Peyer's patch (tissue), 4 donors: Measurements from ENCODE around the gene ANKH. TPM values are rescaled to one million over a fixed set of nuclear protein-coding genes. Genes with fewer than 3 reads are reported as not detected.

Source experiments
- DNase-seq, 3 donors: peaks; one replicate each; pipeline ENCODE4 v3.0.0-alpha.2; 2017 to 2019
- H3K27ac ChIP-seq, 4 donors: fragments of 200-600 bp; sonication (generic); one replicate each; pipeline ENCODE4 v1.5.1; 2016 to 2019
- H3K27me3 ChIP-seq, 2 donors: fragments of 200-600 bp; sonication (generic); one replicate each; pipeline ENCODE4 v1.5.1; 2019
- H3K36me3 ChIP-seq, 3 donors: fragments of 200-600 bp; sonication (generic); one replicate each; pipeline ENCODE4 v1.5.1; 2016 to 2019
- H3K4me1 ChIP-seq, 4 donors: fragments of 200-600 bp; sonication (generic); one replicate each; pipeline ENCODE4 v1.5.1; 2016 to 2019
- H3K4me3 ChIP-seq, 4 donors: fragments of 200-600 bp; sonication (generic); 1 replicate in 3 of 4; 2 replicates in 1 of 4; pipeline ENCODE4 v1.5.1; 2016 to 2019; ENCODE audit warnings: mild to moderate bottlenecking in 1 of 4
- H3K9me3 ChIP-seq, 4 donors: fragments of 200-600 bp; sonication (generic); one replicate each; pipeline ENCODE4 v1.5.1; 2016 to 2019; ENCODE audit warnings: mild to moderate bottlenecking in 1 of 4
- POLR2A ChIP-seq, 2 donors: fragments of 450-650 bp; IDR thresholded peaks; one replicate each; pipeline ENCODE4 v1.5.1; 2017; ENCODE audit warnings: antibody characterized with exemption in 2 of 2, mild to moderate bottlenecking in 2 of 2, moderate library complexity in 2 of 2
- total RNA-seq, 4 donors: library from RNA; depleted of rRNA; stranded (reverse); fragments of >200 nt; gene quantifications; one replicate each; pipeline ENCODE4 v1.1.0, GENCODE V29; 2016
- TF ChIP-seq, protein P1 (sequence below), 6 experiments: fragments of 450-650 bp in 4 of 6; fragments of 200-600 bp in 2 of 6; sonication (generic) in 1 of 6; IDR thresholded peaks; one replicate each; pipeline ENCODE4 v1.5.1; 2017 to 2019; ENCODE audit warnings: antibody characterized with exemption in 6 of 6, mild to moderate bottlenecking in 3 of 6, moderate library complexity in 1 of 6

The ANKH gene
- total RNA-seq, 4 donors from 2014 or later: 28.9 to 98.0 (median 96.1) TPM

GRCh38 chr5:14873093-14873492 is 1.5 kb upstream of the ANKH start:
- Histone ChIP-seq H3K36me3 (no peaks in the 10 kb centered on the region), H3K27me3 (no peaks in the 10 kb centered on the region), H3K9me3 (no peaks in the 10 kb centered on the region), H3K4me1 (peaks cover 0 to 24% (median 0%) of the 10 kb centered on the region in 4 donors), H3K4me3 (peak overlapping the region in 2 of 4 donors; percentile 63 to 91), H3K27ac (peak overlapping the region in 3 of 4 donors; percentile 92 to 95 (median 94))
- no peak for DNase-seq
- TF ChIP-seq, protein P1, sequence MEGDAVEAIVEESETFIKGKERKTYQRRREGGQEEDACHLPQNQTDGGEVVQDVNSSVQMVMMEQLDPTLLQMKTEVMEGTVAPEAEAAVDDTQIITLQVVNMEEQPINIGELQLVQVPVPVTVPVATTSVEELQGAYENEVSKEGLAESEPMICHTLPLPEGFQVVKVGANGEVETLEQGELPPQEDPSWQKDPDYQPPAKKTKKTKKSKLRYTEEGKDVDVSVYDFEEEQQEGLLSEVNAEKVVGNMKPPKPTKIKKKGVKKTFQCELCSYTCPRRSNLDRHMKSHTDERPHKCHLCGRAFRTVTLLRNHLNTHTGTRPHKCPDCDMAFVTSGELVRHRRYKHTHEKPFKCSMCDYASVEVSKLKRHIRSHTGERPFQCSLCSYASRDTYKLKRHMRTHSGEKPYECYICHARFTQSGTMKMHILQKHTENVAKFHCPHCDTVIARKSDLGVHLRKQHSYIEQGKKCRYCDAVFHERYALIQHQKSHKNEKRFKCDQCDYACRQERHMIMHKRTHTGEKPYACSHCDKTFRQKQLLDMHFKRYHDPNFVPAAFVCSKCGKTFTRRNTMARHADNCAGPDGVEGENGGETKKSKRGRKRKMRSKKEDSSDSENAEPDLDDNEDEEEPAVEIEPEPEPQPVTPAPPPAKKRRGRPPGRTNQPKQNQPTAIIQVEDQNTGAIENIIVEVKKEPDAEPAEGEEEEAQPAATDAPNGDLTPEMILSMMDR (IDR thresholded peaks at IDR 0.05): no peak
- no peak for TF ChIP-seq POLR2A (IDR thresholded peaks at IDR 0.05)

- peak; percentile 70 to 91 (median 80) for DNase-seq
- H3K27me3 ChIP-seq: no peaks in the 10 kb centered on the region
- no peaks in the 10 kb centered on the region for H3K9me3 ChIP-seq
- peak overlapping the region; percentile 92 to 98 (median 94) for H3K27ac ChIP-seq
- peak; percentile 63 to 86 for TF ChIP-seq POLR2A (IDR thresholded peaks at IDR 0.05)
- TF ChIP-seq, protein P1 (IDR thresholded peaks at IDR 0.05): peak in 1 of 6 experiments; percentile 2
- H3K4me3 ChIP-seq: peak overlapping the region; percentile 63 to 97 (median 89)
- peaks cover 0 to 24% (median 0%) of the 10 kb centered on the region in 4 donors for H3K4me1 ChIP-seq
- H3K36me3 ChIP-seq: no peaks in the 10 kb centered on the region
Observed at GRCh38 chr5:14872070-14872989, 752 bp upstream of the ANKH start.

DNA sequence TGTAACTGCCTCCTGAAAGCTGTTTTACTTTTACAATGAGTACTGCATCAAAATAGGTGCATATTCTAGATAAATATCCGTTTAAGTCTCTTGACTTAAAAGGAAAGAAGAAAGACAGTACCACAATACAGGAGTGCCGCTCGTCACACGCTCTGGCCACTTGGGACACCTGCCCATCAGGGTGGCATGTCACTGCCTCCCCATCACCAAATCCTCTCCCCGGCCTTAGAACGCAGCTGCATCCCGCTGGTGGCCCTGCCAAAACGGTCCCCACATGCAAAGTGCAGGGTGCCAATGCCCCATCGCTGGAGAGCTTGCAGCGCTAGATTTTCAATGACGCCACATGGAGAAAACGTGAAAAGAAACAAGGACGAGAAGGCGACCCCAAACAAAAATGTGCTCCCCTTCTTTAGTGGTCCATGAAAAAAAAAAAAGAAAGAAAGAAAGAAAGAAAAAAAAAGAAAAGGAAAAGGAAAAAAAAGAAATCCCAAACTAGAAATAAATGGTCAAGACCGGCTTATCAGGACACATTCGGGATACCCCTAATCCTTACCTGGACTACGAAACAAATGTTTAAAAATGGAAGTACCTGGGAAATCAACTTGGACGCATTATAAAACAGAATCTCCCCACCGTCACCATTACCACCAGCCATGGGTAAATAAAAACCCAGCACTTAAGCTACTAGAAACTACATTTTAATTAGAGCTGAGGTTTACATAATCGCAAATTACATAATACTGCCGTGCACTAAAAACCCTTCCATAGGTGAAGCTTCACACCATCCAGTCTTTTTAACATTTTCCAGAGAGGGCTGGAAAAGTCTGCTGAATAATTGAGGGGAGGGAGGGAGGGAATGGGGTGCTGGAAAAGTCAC is 1.0 kb downstream of the ANKH start:
- Histone ChIP-seq H3K4me3 (peak overlapping the region; percentile 63 to 97 (median 89)), H3K36me3 (no peaks in the 10 kb centered on the region), H3K9me3 (no peaks in the 10 kb centered on the region), H3K4me1 (peaks cover 0 to 24% (median 0%) of the 10 kb centered on the region in 4 donors), H3K27me3 (no peaks in the 10 kb centered on the region), H3K27ac (peak overlapping the region; percentile 70 to 98 (median 93))
- DNase-seq: peak in 1 of 3 donors; percentile 86
- TF ChIP-seq, protein P1 (IDR thresholded peaks at IDR 0.05): peak in 3 of 6 experiments; percentile 9 to 30 (median 16)
- peak in 1 of 2 donors; percentile 8 for TF ChIP-seq POLR2A (IDR thresholded peaks at IDR 0.05)

GRCh38 chr5:14869668-14870164 is 1.9 kb downstream of the ANKH start:
- peak overlapping the region in 2 of 4 donors; percentile 68 to 70 for H3K27ac ChIP-seq
- H3K4me3 ChIP-seq: peak overlapping the region in 3 of 4 donors; percentile 63 to 97 (median 91)
- no peak for DNase-seq
- H3K4me1 ChIP-seq: peaks cover 0 to 24% (median 0%) of the 10 kb centered on the region in 4 donors
- H3K27me3 ChIP-seq: no peaks in the 10 kb centered on the region
- no peaks in the 10 kb centered on the region for H3K36me3 ChIP-seq
- no peaks in the 10 kb centered on the region for H3K9me3 ChIP-seq
- TF ChIP-seq, protein P1 (IDR thresholded peaks at IDR 0.05): no peak
- TF ChIP-seq POLR2A (IDR thresholded peaks at IDR 0.05): peak in 1 of 2 donors; percentile 13

DNA sequence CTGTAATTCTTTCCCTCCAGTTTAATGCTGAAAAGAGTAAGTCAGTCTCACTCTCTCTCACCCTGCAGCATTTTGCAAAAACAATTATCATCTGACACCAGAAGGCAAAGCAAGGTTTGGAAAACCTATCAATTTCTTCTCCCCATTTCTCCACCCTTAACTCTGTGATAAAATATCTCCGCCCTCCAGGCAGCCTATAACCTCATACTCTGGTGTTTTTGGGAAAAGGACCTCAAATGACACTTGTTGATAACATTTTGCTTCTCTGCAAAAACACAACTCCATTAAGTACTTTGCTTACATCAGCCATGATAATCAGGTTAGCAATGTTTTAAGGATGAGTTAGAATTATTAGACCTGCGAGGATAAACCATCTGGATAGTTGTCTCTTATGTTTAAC is 2.3 kb downstream of the ANKH start:
- no peaks in the 10 kb centered on the region for H3K36me3 ChIP-seq
- peak overlapping the region in 1 of 4 donors; percentile 68 for H3K27ac ChIP-seq
- H3K9me3 ChIP-seq: no peaks in the 10 kb centered on the region
- peak overlapping the region in 1 of 4 donors; percentile 97 for H3K4me3 ChIP-seq
- no peaks in the 10 kb centered on the region for H3K27me3 ChIP-seq
- no peak for TF ChIP-seq POLR2A (IDR thresholded peaks at IDR 0.05)
- TF ChIP-seq, protein P1 (IDR thresholded peaks at IDR 0.05): no peak
- no peak for DNase-seq
- H3K4me1 ChIP-seq: peaks cover 0 to 24% (median 0%) of the 10 kb centered on the region in 4 donors
